Measurements from ENCODE around the gene ZNF500.

ZNF500 gene

DNA sequence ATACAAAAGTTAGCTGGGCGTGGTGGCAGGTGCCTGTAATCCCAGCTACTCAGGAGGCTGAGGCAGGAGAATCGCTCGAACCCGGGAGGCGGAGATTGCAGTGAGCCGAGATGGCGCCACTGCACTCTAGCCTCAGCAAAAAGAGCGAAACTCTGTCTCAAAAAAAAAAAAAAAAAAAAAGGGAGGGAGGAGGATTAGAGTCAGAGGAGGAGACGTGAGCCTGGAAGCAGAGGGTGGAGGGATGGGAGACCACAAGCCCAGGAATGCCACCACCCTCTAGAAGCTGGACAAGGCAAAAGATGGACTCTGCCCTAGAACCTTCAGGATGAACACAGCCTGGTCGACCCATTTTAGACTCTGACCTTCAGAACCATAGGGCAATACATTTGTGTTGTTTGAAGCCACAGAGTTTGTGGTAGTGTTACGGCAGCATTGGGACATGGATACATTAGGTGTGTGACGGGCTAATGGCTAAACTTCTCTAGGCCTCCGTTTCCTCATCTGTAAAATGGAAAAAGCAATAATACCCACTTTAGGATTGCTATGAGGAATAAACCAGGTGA, 26.1 kb upstream of the ZNF500 start:
- no peak for TF ChIP-seq ZNF626 (tag by site-specific recombination; IDR thresholded peaks at IDR 0.05)
- TF ChIP-seq IKZF3 (tag by site-specific recombination; IDR thresholded peaks at IDR 0.05) = no peak
- TF ChIP-seq ZNF600 (tag by site-specific recombination; IDR thresholded peaks at IDR 0.05) = 0 out of 2 replicates have a peak, but pooled peaks have one; percentile 23
- CTCF ChIA-PET = no interaction called here
- peaks cover 0 to 9% of the 10 kb centered on the region in 2 experiments; a peak in 1 of 3 replicates for H3K36me3 ChIP-seq (ENCODE audit: control insufficient read depth in 2 of 2, insufficient read depth in 1 of 2, low read length in 2 of 2)
- H3K4me1 ChIP-seq (ENCODE audit: control insufficient read depth, insufficient read depth, low read length) = no peaks in the 10 kb centered on the region
- H3K9me3 ChIP-seq (ENCODE audit: control insufficient read depth, insufficient read depth, low read depth, low read length) = no peaks in the 10 kb centered on the region
- POLR2A ChIA-PET = interaction anchor here (0.7 kb wide), 1 partner anchor 34 kb away, joined by 5 read pairs; no protein-coding TSS in a partner anchor
- H3K4me3 ChIP-seq (ENCODE audit: low read depth, low read length) = no peak overlapping the region
- H3K27ac ChIP-seq (ENCODE audit: extremely low read depth, low read depth, low read length) = no peak overlapping the region

- Histone ChIP-seq H3K4me3 (ENCODE audit: low read depth, low read length) (no peak overlapping the region), H3K9me3 (ENCODE audit: control insufficient read depth, insufficient read depth, low read depth, low read length) (no peaks in the 10 kb centered on the region), H3K36me3 (ENCODE audit: control insufficient read depth in 2 of 2, insufficient read depth in 1 of 2, low read length in 2 of 2) (no peaks in the 10 kb centered on the region), H3K27ac (ENCODE audit: extremely low read depth, low read depth, low read length) (no peak overlapping the region), H3K4me1 (ENCODE audit: control insufficient read depth, insufficient read depth, low read length) (no peaks in the 10 kb centered on the region)
- ChIA-PET CTCF (interaction anchor here (0.8 kb wide), 1 partner anchor 11 kb away, joined by 3 read pairs; no protein-coding TSS in a partner anchor), POLR2A (interaction anchor here (0.9 kb wide), 1 partner anchor 12 kb away, joined by 3 read pairs; the partner anchor contains the start of gene ROGDI)
- TF ChIP-seq ZNF221 (tag by site-specific recombination; IDR thresholded peaks at IDR 0.05; ENCODE audit: borderline replicate concordance) = no peak
- TF ChIP-seq INSM2 (tag by site-specific recombination; IDR thresholded peaks at IDR 0.05) = no peak
- TF ChIP-seq GLIS1 (tag by site-specific recombination; IDR thresholded peaks at IDR 0.05) = no peak
- TF ChIP-seq, protein P1, sequence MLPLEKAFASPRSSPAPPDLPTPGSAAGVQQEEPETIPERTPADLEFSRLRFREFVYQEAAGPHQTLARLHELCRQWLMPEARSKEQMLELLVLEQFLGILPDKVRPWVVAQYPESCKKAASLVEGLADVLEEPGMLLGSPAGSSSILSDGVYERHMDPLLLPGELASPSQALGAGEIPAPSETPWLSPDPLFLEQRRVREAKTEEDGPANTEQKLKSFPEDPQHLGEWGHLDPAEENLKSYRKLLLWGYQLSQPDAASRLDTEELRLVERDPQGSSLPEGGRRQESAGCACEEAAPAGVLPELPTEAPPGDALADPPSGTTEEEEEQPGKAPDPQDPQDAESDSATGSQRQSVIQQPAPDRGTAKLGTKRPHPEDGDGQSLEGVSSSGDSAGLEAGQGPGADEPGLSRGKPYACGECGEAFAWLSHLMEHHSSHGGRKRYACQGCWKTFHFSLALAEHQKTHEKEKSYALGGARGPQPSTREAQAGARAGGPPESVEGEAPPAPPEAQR (tag by site-specific recombination; IDR thresholded peaks at IDR 0.05) = no peak
- no peak for TF ChIP-seq ZNF248 (tag by site-specific recombination; IDR thresholded peaks at IDR 0.05)
- no peak for TF ChIP-seq ZNF157 (tag by site-specific recombination; IDR thresholded peaks at IDR 0.05)
- TF ChIP-seq ZNF391 (tag by site-specific recombination; IDR thresholded peaks at IDR 0.05; ENCODE audit: borderline replicate concordance, low read depth) = no peak
- TF ChIP-seq ZBTB11 (tag by site-specific recombination; conservative IDR thresholded peaks at IDR 0.05; ENCODE audit: low read depth) = no peak
- TF ChIP-seq MYNN (tag by site-specific recombination; IDR thresholded peaks at IDR 0.05; ENCODE audit: borderline replicate concordance) = no peak
- no peak for TF ChIP-seq ZFP69B (tag by site-specific recombination; IDR thresholded peaks at IDR 0.05)
- no peak for TF ChIP-seq ZNF292 (tag by site-specific recombination; IDR thresholded peaks at IDR 0.05; ENCODE audit: borderline replicate concordance, low read depth)
- TF ChIP-seq TSHZ1 (tag by site-specific recombination; IDR thresholded peaks at IDR 0.05; ENCODE audit: borderline replicate concordance) = no peak
- TF ChIP-seq, protein P2, sequence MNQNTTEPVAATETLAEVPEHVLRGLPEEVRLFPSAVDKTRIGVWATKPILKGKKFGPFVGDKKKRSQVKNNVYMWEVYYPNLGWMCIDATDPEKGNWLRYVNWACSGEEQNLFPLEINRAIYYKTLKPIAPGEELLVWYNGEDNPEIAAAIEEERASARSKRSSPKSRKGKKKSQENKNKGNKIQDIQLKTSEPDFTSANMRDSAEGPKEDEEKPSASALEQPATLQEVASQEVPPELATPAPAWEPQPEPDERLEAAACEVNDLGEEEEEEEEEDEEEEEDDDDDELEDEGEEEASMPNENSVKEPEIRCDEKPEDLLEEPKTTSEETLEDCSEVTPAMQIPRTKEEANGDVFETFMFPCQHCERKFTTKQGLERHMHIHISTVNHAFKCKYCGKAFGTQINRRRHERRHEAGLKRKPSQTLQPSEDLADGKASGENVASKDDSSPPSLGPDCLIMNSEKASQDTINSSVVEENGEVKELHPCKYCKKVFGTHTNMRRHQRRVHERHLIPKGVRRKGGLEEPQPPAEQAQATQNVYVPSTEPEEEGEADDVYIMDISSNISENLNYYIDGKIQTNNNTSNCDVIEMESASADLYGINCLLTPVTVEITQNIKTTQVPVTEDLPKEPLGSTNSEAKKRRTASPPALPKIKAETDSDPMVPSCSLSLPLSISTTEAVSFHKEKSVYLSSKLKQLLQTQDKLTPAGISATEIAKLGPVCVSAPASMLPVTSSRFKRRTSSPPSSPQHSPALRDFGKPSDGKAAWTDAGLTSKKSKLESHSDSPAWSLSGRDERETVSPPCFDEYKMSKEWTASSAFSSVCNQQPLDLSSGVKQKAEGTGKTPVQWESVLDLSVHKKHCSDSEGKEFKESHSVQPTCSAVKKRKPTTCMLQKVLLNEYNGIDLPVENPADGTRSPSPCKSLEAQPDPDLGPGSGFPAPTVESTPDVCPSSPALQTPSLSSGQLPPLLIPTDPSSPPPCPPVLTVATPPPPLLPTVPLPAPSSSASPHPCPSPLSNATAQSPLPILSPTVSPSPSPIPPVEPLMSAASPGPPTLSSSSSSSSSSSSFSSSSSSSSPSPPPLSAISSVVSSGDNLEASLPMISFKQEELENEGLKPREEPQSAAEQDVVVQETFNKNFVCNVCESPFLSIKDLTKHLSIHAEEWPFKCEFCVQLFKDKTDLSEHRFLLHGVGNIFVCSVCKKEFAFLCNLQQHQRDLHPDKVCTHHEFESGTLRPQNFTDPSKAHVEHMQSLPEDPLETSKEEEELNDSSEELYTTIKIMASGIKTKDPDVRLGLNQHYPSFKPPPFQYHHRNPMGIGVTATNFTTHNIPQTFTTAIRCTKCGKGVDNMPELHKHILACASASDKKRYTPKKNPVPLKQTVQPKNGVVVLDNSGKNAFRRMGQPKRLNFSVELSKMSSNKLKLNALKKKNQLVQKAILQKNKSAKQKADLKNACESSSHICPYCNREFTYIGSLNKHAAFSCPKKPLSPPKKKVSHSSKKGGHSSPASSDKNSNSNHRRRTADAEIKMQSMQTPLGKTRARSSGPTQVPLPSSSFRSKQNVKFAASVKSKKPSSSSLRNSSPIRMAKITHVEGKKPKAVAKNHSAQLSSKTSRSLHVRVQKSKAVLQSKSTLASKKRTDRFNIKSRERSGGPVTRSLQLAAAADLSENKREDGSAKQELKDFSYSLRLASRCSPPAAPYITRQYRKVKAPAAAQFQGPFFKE (tag by site-specific recombination; IDR thresholded peaks at IDR 0.05; ENCODE audit: borderline replicate concordance) = no peak
- TF ChIP-seq ZNF19 (tag by site-specific recombination; IDR thresholded peaks at IDR 0.05; ENCODE audit: low read depth) = no peak
Measured at GRCh38 chr16:4790871-4791270, 23.9 kb upstream of the ZNF500 start.

All from HEK293 (cell line).